Measurements from ENCODE around the gene PSMG3. TPM values are rescaled to one million over a fixed set of nuclear protein-coding genes. Genes with fewer than 3 reads are reported as not detected.

Gene PSMG3
- total RNA-seq, 1 donor from 2014 or later = 26.1 TPM

DNA sequence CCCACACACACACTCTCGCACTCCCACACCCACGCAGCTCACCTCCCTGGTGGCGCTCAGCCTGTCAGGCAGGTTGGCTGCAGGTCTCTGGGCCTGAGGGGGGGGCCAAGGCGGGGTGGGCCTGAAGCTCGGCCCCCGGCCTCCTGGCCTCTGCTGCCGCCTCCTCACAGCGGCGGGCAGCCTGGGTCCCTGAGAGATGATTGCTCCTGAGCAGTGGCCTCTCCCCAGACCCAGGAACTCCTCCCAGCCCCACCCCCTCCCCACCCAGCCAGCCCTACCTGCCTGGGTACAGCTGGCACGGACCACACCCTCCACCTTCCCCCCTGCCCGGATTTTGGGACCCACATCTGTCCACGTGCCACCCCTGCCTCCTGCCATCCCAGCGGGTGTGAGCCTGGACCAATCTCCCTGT lies 9.2 kb downstream of the PSMG3 start:
- no peak for DNase-seq (ENCODE audit: low spot score in 2 of 2)
- no peak for FAIRE-seq

- no peak for FAIRE-seq
- no peak for DNase-seq (ENCODE audit: low spot score in 2 of 2)
Observed at GRCh38 chr7:1559626-1560590, 9.9 kb downstream of the PSMG3 start.

- DNase-seq (ENCODE audit: low spot score in 2 of 2) = no peak
- no peak for FAIRE-seq
Observed at GRCh38 chr7:1558841-1559625, 10.8 kb downstream of the PSMG3 start.

GRCh38 chr7:1558181-1558811 lies 11.5 kb downstream of the PSMG3 start:
- FAIRE-seq = no peak
- no peak for DNase-seq (ENCODE audit: low spot score in 2 of 2)

DNA sequence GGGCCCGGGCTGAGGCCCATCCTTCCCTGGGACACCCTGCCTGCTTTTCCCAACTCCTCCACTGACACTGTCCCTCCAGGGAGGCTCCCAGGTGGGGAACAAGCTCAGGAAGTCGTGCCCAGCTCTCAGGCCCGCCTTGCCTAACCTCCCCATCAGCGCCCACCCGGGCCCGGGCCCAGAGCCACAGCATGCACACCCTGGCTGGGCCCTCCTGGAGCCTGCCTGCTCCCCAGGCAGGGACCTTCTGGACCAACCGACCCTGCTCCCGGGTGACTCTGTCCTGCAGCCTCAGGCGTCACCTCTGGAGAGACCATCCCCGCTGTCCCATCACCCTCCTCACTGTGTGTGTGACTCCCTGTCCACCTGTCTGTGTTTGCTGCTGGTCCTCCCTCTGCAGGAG lies 12.1 kb downstream of the PSMG3 start:
- DNase-seq (ENCODE audit: low spot score in 2 of 2) (no peak), FAIRE-seq (no peak)

- DNase-seq (ENCODE audit: low spot score in 2 of 2) (no peak), FAIRE-seq (no peak)
Observed at GRCh38 chr7:1557006-1557405, 12.8 kb downstream of the PSMG3 start.

DNA sequence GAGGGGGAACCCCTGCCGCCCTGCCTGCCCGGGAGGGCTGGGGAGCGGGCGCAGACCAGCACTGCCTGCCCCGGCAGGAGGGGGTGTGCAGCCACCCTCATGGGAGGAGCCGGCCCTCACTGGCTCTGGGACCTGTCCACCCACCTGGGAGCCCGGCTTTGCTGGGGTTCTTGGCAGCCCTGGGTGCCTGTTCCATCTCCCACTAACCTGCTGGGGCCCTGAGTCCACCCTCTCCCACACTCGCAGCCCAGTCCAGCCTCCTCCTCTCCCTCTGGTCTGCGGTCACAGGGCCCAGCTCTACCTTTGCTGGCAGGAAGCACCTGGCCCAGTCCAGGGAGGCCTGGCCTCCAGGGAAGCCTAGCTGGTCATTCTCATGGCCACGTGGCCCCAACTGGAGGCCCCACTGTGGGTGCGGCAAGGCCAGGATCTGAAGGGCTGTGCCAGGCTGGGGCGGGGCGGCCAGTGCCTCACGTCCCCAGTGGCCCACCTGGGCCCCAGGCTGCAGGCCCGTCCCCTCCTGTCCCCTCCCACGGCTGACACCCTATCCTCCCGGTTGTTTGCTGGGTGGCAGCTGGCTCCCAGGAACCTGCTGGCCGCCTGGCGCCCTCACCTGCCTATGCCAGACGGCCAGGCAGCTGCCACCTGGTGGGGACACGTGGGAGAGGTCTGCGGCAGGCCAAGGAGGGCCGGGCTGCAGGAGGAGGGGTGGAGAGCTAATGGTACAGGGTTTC lies 13.9 kb downstream of the PSMG3 start, which contains the start of gene TMEM184A:
TSS of gene TMEM184A (minus strand) at position 393 of the 731 bp plus-strand sequence. CDS start 721 bp downstream, outside the sequence.
- DNase-seq (ENCODE audit: low spot score in 2 of 2) = no peak
- FAIRE-seq = no peak

- DNase-seq (ENCODE audit: low spot score in 2 of 2) (peak in 1 of 2 donors; percentile 69), FAIRE-seq (no peak)
Observed at GRCh38 chr7:1555046-1555812, 14.6 kb downstream of the PSMG3 start.

DNA sequence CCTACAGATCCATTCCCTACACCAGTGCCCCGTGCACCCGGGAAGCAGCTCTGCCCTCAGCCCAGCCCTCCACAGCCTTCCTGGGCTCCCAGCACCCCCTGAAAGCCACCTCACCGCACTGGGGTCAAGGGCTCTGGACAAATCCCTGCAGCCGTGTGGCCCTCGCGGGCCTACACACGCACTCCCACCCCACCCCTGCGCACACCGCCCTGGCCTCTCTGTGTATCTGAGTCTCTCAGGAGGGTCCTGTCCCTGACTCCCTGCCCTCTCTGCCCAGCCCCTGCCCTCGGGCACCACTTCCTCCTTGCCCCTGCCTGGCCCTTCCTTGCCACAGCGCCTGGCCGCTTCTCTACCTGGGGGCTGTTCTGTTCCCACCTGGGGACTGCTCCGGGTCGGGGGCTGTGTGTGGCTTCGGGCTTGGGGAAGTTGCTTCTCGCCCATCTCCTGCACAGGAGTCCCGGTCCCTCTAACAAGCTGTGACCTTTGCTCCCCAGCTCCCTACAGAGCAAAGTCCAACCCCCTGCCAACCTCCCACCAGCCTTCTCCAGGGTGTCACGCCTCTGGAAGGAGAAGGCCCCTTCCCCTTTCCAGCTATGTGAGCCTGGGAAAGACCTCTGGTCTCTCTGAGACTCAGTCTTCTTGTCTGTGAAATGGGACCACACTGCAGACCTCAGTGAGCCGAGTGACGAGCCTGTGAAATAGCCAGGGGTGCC lies 15.3 kb downstream of the PSMG3 start:
- no peak for DNase-seq (ENCODE audit: low spot score in 2 of 2)
- FAIRE-seq = no peak

GRCh38 chr7:1553512-1554210 lies 16.2 kb downstream of the PSMG3 start:
- FAIRE-seq = no peak

DNA sequence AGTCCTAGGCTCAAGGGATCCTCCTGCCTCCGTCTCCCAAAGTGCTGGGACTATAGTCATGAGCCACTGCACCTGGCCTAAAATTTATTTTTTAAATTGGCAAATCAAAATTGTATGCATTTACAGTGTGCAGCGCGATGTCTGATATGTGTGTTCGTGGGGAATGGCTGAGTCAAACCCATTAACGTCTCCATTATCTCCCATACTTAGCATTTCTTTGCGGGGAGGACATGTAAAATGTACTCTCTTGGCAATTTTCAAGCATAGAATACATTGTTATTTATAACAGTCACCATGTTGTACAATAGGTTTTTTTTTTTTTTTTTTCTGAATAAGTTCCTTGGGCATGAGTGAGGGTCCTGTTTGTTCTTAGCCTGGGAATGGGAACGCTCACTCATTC lies 17.6 kb downstream of the PSMG3 start:
- no peak for FAIRE-seq
- DNase-seq (ENCODE audit: low spot score in 2 of 2) = no peak

More at GRCh38 chr7:1553512-1554210, 16.2 kb downstream of the PSMG3 start:
- DNase-seq (ENCODE audit: low spot score in 2 of 2) = no peak

- no peak for FAIRE-seq
Observed at GRCh38 chr7:1550846-1551155, 19.0 kb downstream of the PSMG3 start.

GRCh38 chr7:1550005-1550845 lies 19.6 kb downstream of the PSMG3 start:
- FAIRE-seq = no peak

More at GRCh38 chr7:1550846-1551155, 19.0 kb downstream of the PSMG3 start:
- no peak for DNase-seq (ENCODE audit: low spot score in 2 of 2)

GRCh38 chr7:1549357-1550004 lies 20.4 kb downstream of the PSMG3 start:
- DNase-seq (ENCODE audit: low spot score in 2 of 2) = no peak
- no peak for FAIRE-seq

More at GRCh38 chr7:1550005-1550845, 19.6 kb downstream of the PSMG3 start:
- no peak for DNase-seq (ENCODE audit: low spot score in 2 of 2)

GRCh38 chr7:1548944-1549343 lies 20.9 kb downstream of the PSMG3 start:
- no peak for FAIRE-seq
- no peak for DNase-seq (ENCODE audit: low spot score in 2 of 2)

DNA sequence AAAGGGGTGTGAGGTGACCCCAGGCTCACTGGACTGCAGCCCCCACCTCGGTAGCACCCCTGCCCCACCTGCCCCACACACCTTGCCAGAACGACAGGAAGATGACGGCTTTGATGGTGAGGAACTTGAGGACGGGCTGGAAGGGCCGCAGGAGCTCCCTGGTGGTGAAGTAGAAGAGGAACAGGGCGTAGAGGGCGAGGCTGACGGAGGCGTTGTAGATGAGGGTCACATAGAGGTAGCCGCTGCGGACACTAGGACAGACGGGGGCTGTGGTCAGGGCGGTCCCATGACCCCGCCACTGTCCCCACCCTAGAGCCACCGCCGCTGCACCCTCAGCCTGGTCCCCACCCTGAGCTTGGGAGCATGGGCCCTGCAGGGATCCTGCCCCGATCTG lies 21.4 kb downstream of the PSMG3 start:
- FAIRE-seq (no peak), DNase-seq (ENCODE audit: low spot score in 2 of 2) (no peak)
